GM12891 (cell line): ENCODE results near the gene LGALS4.
"Not testable (repeated sequence)": the region's sequence is repeated elsewhere in the genome, so short reads cannot be mapped to it uniquely, and the experiment has no call there.

Experiments used
- PAX5 ChIP-seq: IDR thresholded peaks from 2 replicates; pipeline ENCODE4 v1.6.1; 2011; ENCODE audit warnings: low read length, moderate library complexity, mild to moderate bottlenecking; ENCODE audit not compliant: insufficient read depth, severe bottlenecking
- POLR2A ChIP-seq: IDR thresholded peaks from 2 replicates; pipeline ENCODE4 v1.6.1; 2011; ENCODE audit warnings: low read depth, low read length, control low read depth
- POLR2AphosphoS5 ChIP-seq: IDR thresholded peaks from 2 replicates; pipeline ENCODE4 v1.6.1; 2011; ENCODE audit warnings: low read depth, low read length, control low read depth
- SPI1 ChIP-seq: IDR thresholded peaks from 2 replicates; pipeline ENCODE4 v1.6.1; 2011; ENCODE audit warnings: low read depth, low read length, control low read depth
- TAF1 ChIP-seq: IDR thresholded peaks from 2 replicates; pipeline ENCODE4 v1.6.1; 2011; ENCODE audit warnings: low read depth, low read length, control low read depth

DNA sequence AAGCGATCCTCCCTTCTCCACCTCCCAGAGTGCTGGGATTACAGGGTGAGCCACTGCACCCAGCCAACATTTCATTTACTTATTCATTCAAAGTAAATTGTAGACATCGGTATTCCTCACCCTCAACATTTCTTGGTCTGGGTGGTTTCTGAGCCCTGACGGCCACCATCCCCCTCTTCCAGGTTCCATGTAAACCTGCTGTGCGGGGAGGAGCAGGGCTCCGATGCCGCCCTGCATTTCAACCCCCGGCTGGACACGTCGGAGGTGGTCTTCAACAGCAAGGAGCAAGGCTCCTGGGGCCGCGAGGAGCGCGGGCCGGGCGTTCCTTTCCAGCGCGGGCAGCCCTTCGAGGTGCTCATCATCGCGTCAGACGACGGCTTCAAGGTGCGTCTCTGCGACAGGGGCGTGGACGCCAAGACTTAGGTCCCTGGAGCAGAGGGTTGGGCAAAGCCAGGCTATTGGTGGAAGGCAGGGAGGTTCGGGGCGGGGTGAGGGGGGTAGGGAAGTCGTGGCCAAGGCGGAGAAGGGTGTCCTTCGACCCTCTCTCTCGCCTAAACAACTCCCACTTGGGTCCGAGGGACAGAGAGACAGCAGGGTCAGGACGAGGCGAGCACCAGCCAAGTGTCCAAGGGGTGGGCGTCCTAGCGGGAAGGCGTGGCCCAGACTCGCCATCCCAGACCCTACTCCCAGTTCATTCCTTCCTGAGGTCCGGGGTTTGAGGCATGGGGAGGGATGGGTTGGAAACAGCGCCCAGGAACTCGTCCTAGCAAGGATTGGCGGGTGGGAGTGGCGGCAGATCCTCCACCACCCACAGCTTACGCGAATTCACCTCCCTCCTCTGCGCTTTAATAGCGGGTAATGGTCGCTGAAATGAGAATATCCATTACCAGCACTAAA lies 22.0 kb downstream of the LGALS4 start:
- not testable (repeated sequence) for TF ChIP-seq POLR2A, POLR2AphosphoS5, SPI1, PAX5, TAF1
